HCT116 (cell line): ENCODE measurements around the gene WEE1.

ENCODE experiments used
- CTCF ChIP-seq, 3 experiments: fragments of 200-600 bp in 1 of 3; sonication (generic) in 1 of 3; IDR thresholded peaks in 2 of 3; conservative IDR thresholded peaks in 1 of 3; 2 replicates each; pipeline ENCODE4 v1.5.1; 2012 to 2017; ENCODE audit warnings: low read depth in 2 of 3, low read length in 2 of 3, antibody characterized with exemption in 1 of 3, borderline replicate concordance in 1 of 3, control low read depth in 1 of 3, mild to moderate bottlenecking in 1 of 3, mixed read lengths in 1 of 3, mixed run types in 1 of 3, moderate library complexity in 1 of 3; ENCODE audit not compliant: insufficient read depth in 1 of 3
- EZH2 ChIP-seq: fragments of 200-600 bp; sonication (generic); IDR thresholded peaks from 2 replicates; pipeline ENCODE4 v1.6.1; 2017; ENCODE audit warnings: antibody characterized with exemption, mixed run types
- POLR2A ChIP-seq: IDR thresholded peaks from 2 replicates; pipeline ENCODE4 v1.7.0; 2011; ENCODE audit warnings: borderline replicate concordance; ENCODE audit not compliant: insufficient read depth, insufficient read length; ENCODE audit errors: extremely low read depth
- POLR2AphosphoS5 ChIP-seq: IDR thresholded peaks from 2 replicates; pipeline ENCODE4 v1.6.1; 2011; ENCODE audit warnings: mild to moderate bottlenecking, low read depth, low read length, moderate library complexity
- YY1 ChIP-seq: IDR thresholded peaks from 2 replicates; pipeline ENCODE4 v1.6.1; 2011; ENCODE audit warnings: low read length, low read depth, moderate library complexity, mild to moderate bottlenecking; ENCODE audit not compliant: insufficient replicate concordance; ENCODE audit errors: extremely low read depth
- ZNF274 ChIP-seq: fragments of 200-500 bp; sonication (Bioruptor generic); IDR thresholded peaks from 2 replicates; pipeline ENCODE4 v1.6.1; 2014; ENCODE audit warnings: mild to moderate bottlenecking, low read depth, low read length, inconsistent platforms
- TF ChIP-seq, protein P1 (sequence below): IDR thresholded peaks from 2 replicates; pipeline ENCODE4 v1.6.1; 2012
- TF ChIP-seq, protein P2 (sequence below): IDR thresholded peaks from 2 replicates; pipeline ENCODE4 v1.6.1; 2012; ENCODE audit warnings: low read depth

DNA sequence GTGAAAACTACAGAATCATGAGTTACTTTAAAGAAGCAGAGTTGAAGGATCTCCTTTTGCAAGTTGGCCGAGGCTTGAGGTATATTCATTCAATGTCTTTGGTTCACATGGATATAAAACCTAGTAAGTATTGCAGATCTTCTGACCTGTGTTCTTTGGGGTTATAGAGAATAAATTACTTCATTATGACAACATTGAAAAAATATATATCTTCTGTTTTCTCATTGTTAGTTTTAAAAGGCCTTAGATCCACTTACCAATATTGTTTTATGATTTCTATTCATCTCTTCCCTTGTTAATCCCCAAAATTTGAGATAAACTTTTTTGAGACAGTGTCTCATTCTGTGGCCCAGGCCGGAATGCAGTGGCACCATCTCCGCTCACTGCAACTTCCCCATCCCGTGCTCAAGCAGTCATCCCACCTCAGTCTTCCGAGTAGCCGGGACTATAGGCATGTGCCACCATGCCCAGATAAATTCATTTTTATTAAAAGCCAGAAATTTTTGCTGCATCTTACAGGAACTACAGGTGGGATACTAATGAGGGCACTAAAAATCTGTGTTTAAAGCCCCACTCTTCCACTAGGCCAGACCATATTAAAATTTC, 8.2 kb downstream of the WEE1 start:
- TF ChIP-seq CTCF (IDR thresholded peaks at IDR 0.05 in 2 of 3, conservative IDR thresholded peaks at IDR 0.05 in 1 of 3; ENCODE audit: borderline replicate concordance in 1 of 3, insufficient read depth in 1 of 3, low read depth in 2 of 3, low read length in 2 of 3) (no peak), POLR2AphosphoS5 (no peak), POLR2A (no peak), EZH2 (no peak), YY1 (no peak), ZNF274 (no peak)
- TF ChIP-seq, protein P1, sequence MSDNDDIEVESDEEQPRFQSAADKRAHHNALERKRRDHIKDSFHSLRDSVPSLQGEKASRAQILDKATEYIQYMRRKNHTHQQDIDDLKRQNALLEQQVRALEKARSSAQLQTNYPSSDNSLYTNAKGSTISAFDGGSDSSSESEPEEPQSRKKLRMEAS = no peak
- TF ChIP-seq, protein P2, sequence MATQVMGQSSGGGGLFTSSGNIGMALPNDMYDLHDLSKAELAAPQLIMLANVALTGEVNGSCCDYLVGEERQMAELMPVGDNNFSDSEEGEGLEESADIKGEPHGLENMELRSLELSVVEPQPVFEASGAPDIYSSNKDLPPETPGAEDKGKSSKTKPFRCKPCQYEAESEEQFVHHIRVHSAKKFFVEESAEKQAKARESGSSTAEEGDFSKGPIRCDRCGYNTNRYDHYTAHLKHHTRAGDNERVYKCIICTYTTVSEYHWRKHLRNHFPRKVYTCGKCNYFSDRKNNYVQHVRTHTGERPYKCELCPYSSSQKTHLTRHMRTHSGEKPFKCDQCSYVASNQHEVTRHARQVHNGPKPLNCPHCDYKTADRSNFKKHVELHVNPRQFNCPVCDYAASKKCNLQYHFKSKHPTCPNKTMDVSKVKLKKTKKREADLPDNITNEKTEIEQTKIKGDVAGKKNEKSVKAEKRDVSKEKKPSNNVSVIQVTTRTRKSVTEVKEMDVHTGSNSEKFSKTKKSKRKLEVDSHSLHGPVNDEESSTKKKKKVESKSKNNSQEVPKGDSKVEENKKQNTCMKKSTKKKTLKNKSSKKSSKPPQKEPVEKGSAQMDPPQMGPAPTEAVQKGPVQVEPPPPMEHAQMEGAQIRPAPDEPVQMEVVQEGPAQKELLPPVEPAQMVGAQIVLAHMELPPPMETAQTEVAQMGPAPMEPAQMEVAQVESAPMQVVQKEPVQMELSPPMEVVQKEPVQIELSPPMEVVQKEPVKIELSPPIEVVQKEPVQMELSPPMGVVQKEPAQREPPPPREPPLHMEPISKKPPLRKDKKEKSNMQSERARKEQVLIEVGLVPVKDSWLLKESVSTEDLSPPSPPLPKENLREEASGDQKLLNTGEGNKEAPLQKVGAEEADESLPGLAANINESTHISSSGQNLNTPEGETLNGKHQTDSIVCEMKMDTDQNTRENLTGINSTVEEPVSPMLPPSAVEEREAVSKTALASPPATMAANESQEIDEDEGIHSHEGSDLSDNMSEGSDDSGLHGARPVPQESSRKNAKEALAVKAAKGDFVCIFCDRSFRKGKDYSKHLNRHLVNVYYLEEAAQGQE = no peak
